HL-60/S4 treated with phorbol 12-myristate 13-acetate at 8.2 ng/mL for 4 days and 3 days (cell line): ENCODE results near the gene ATP11A.

Experiments
- in situ Hi-C: fragments of 300-500 bp; cut with MboI; formaldehyde crosslinking; loops from 2 replicates; pipeline ENCODE4 v1.15.0; 2022; ENCODE audit warnings: low sequenced_read_pairs

The ATP11A gene

GRCh38 chr13:112689303-112690245 is at the start of gene ATP11A:
ATP11A (plus strand) TSS chr13:112690038; CDS start chr13:112690417, 379 bp downstream.
- in situ Hi-C loops: no loop called here

GRCh38 chr13:112641456-112642089 is 48.3 kb upstream of the ATP11A start:
- in situ Hi-C loops: no loop called here

GRCh38 chr13:112642090-112642460 is 47.8 kb upstream of the ATP11A start:
- in situ Hi-C loops: no loop called here

GRCh38 chr13:112643759-112644459 is 45.9 kb upstream of the ATP11A start:
- in situ Hi-C loops: no loop called here

GRCh38 chr13:112645327-112645914 is 44.4 kb upstream of the ATP11A start:
- in situ Hi-C loops: no loop called here

GRCh38 chr13:112647256-112647655 is 42.6 kb upstream of the ATP11A start:
- in situ Hi-C loops: no loop called here

GRCh38 chr13:112648101-112648500 is 41.7 kb upstream of the ATP11A start:
- in situ Hi-C loops: no loop called here

GRCh38 chr13:112648966-112649690 is 40.7 kb upstream of the ATP11A start:
- in situ Hi-C loops: no loop called here

- in situ Hi-C loops: no loop called here
Observed at GRCh38 chr13:112651311-112651710, 38.5 kb upstream of the ATP11A start.

- in situ Hi-C loops: no loop called here
Observed at GRCh38 chr13:112651750-112652511, 37.9 kb upstream of the ATP11A start.

GRCh38 chr13:112652512-112653070 is 37.2 kb upstream of the ATP11A start:
- in situ Hi-C loops: no loop called here

- in situ Hi-C loops: no loop called here
Observed at GRCh38 chr13:112653071-112653470, 36.8 kb upstream of the ATP11A start.

- in situ Hi-C loops: no loop called here
Observed at GRCh38 chr13:112655913-112656312, 33.9 kb upstream of the ATP11A start.

GRCh38 chr13:112657850-112658445 is 31.9 kb upstream of the ATP11A start:
- in situ Hi-C loops: no loop called here

- in situ Hi-C loops: no loop called here
Observed at GRCh38 chr13:112658808-112659207, 31.0 kb upstream of the ATP11A start.

GRCh38 chr13:112661291-112661690 is 28.5 kb upstream of the ATP11A start:
- in situ Hi-C loops: no loop called here

- in situ Hi-C loops: no loop called here
Observed at GRCh38 chr13:112664501-112665203, 25.2 kb upstream of the ATP11A start.

GRCh38 chr13:112668924-112669323 is 20.9 kb upstream of the ATP11A start:
- in situ Hi-C loops: no loop called here
